NCI-H2029 (cell line): Measurements from ENCODE around the gene SYT7.

Experiments used
- DNase-seq: peaks from one replicate; lab custom pipeline; 2025; lab: John Stamatoyannopoulos, UW

Gene SYT7

GRCh38 chr11:61554172-61554988, 26.5 kb downstream of the SYT7 start:
- no peak for DNase-seq

- DNase-seq: peak; percentile 94
Measured at GRCh38 chr11:61553373-61554171, 27.3 kb downstream of the SYT7 start.

- DNase-seq: no peak
Measured at GRCh38 chr11:61552108-61552635, 28.7 kb downstream of the SYT7 start.

- DNase-seq: no peak
Measured at GRCh38 chr11:61551634-61552033, 29.2 kb downstream of the SYT7 start.

GRCh38 chr11:61550665-61551227, 30.1 kb downstream of the SYT7 start:
- no peak for DNase-seq

GRCh38 chr11:61549662-61550568, 31.0 kb downstream of the SYT7 start:
- no peak for DNase-seq

GRCh38 chr11:61549177-61549576, 31.7 kb downstream of the SYT7 start:
- no peak for DNase-seq

- no peak for DNase-seq
Measured at GRCh38 chr11:61547246-61547645, 33.6 kb downstream of the SYT7 start.

GRCh38 chr11:61546663-61547062, 34.2 kb downstream of the SYT7 start:
- no peak for DNase-seq

GRCh38 chr11:61545921-61546320, 35.0 kb downstream of the SYT7 start:
- no peak for DNase-seq

GRCh38 chr11:61545341-61545740, 35.5 kb downstream of the SYT7 start:
- DNase-seq: no peak

- no peak for DNase-seq
Measured at GRCh38 chr11:61544466-61544865, 36.4 kb downstream of the SYT7 start.

- peak; percentile 39 for DNase-seq
Measured at GRCh38 chr11:61543606-61544306, 37.1 kb downstream of the SYT7 start.

- no peak for DNase-seq
Measured at GRCh38 chr11:61542705-61543104, 38.2 kb downstream of the SYT7 start.

GRCh38 chr11:61542024-61542461, 38.8 kb downstream of the SYT7 start:
- DNase-seq: peak; percentile 61

GRCh38 chr11:61541598-61541997, 39.3 kb downstream of the SYT7 start:
- peak; percentile 85 for DNase-seq

- no peak for DNase-seq
Measured at GRCh38 chr11:61540528-61540927, 40.3 kb downstream of the SYT7 start.

GRCh38 chr11:61539831-61540357, 41.0 kb downstream of the SYT7 start:
- no peak for DNase-seq

GRCh38 chr11:61539006-61539405, 41.9 kb downstream of the SYT7 start:
- DNase-seq: no peak

- no peak for DNase-seq
Measured at GRCh38 chr11:61538636-61538961, 42.3 kb downstream of the SYT7 start.

- no peak for DNase-seq
Measured at GRCh38 chr11:61537326-61537725, 43.5 kb downstream of the SYT7 start.
